NT2/D1 (cell line): Measurements from ENCODE around the gene SLC38A10.

Source experiments
- SUZ12 ChIP-seq: IDR thresholded peaks from 2 replicates; pipeline ENCODE4 v1.6.1; 2011; ENCODE audit not compliant: insufficient read length, insufficient read depth; ENCODE audit errors: extremely low read depth
- YY1 ChIP-seq: IDR thresholded peaks from 2 replicates; pipeline ENCODE4 v1.6.1; 2011; ENCODE audit not compliant: insufficient read length, insufficient read depth
- ZNF274 ChIP-seq: IDR thresholded peaks from 2 replicates; pipeline ENCODE4 v1.6.1; 2011; ENCODE audit warnings: mild to moderate bottlenecking, low read depth, low read length

GRCh38 chr17:81274471-81274855, 20.6 kb downstream of the SLC38A10 start:
- TF ChIP-seq ZNF274 (no peak), YY1 (no peak), SUZ12 (no peak)
